ENCODE measurements around the gene PCDHA6.
"Not testable (repeated sequence)": the region's sequence is repeated elsewhere in the genome, so short reads cannot be mapped to it uniquely, and the experiment has no call there.

PCDHA6 gene

GRCh38 chr5:140857987-140858240 lies 30.2 kb downstream of the PCDHA6 start:
- no peak for DNase-seq

GRCh38 chr5:140862441-140863295 lies 34.9 kb downstream of the PCDHA6 start:
- DNase-seq, result no peak

- no peak for DNase-seq
Observed at GRCh38 chr5:140868721-140869554, 41.2 kb downstream of the PCDHA6 start, which contains the start of gene PCDHA11. PCDHA11 (plus strand) TSS chr5:140868957; CDS start chr5:140869104, 147 bp downstream.

GRCh38 chr5:140869555-140869886 lies 41.8 kb downstream of the PCDHA6 start:
- DNase-seq, result no peak

- DNase-seq, result no peak
Observed at GRCh38 chr5:140870221-140871201, 42.8 kb downstream of the PCDHA6 start.

- no peak for DNase-seq
Observed at GRCh38 chr5:140875085-140876065, 47.6 kb downstream of the PCDHA6 start, which contains the start of gene PCDHA12. PCDHA12 (plus strand) TSS chr5:140875308; CDS start chr5:140875473, 165 bp downstream.

GRCh38 chr5:140876541-140877261 lies 48.9 kb downstream of the PCDHA6 start:
- not testable (repeated sequence) for DNase-seq

GRCh38 chr5:140877262-140877581 lies 49.5 kb downstream of the PCDHA6 start:
- DNase-seq, result no peak

Data from activated CD4-positive, alpha-beta T cell treated with anti-CD3 and anti-CD28 coated beads, Interleukin-2, amount 50 U/mL, for 4 hours (primary cell).